ENCODE measurements around the gene MBLAC1.
A peak's percentile ranks its signal among the peaks of the same experiment; 100 is the strongest.

- TF ChIP-seq ESRRG (CRISPR knock-in tag; IDR thresholded peaks at IDR 0.05) (no peak), TCF4 (CRISPR knock-in tag; IDR thresholded peaks at IDR 0.05; ENCODE audit: borderline replicate concordance) (peak; percentile 29; the same call in 1 of the 2 replicates), POU6F1 (CRISPR knock-in tag; IDR thresholded peaks at IDR 0.05; ENCODE audit: borderline replicate concordance, low read depth) (no peak), CREB5 (CRISPR knock-in tag; IDR thresholded peaks at IDR 0.05; ENCODE audit: low read depth) (peak; percentile 20; the same call in 1 of the 2 replicates), ZFP30 (CRISPR knock-in tag; IDR thresholded peaks at IDR 0.05) (no peak), SNAI2 (CRISPR knock-in tag; IDR thresholded peaks at IDR 0.05) (no peak), ZC3H10 (CRISPR knock-in tag; IDR thresholded peaks at IDR 0.05) (no peak), ZFP3 (CRISPR knock-in tag; IDR thresholded peaks at IDR 0.05) (no peak), ISL1 (CRISPR knock-in tag; IDR thresholded peaks at IDR 0.05) (no peak), ZNF8 (CRISPR knock-in tag; IDR thresholded peaks at IDR 0.05) (no peak), CSRNP3 (CRISPR knock-in tag; IDR thresholded peaks at IDR 0.05) (peak; percentile 65; the same call in 1 of the 2 replicates), ZNF70 (CRISPR knock-in tag; IDR thresholded peaks at IDR 0.05) (no peak)
Measured at GRCh38 chr7:100091411-100092181, 35.2 kb upstream of the MBLAC1 start.

All from SK-N-SH treated with all-trans-retinoic acid at 6 μM for 48 hours (cell line).